LHCN-M2 (cell line): Measurements from ENCODE around the gene HP. TPM values are rescaled to one million over a fixed set of nuclear protein-coding genes. Genes with fewer than 3 reads are reported as not detected.
"Not testable (repeated sequence)": the region's sequence is repeated elsewhere in the genome, so short reads cannot be mapped to it uniquely, and the experiment has no call there.

Source experiments
- DNase-seq: peaks from one replicate; pipeline ENCODE4 v3.0.0-alpha.2; 2012; ENCODE audit warnings: low read depth
- polyA plus RNA-seq: library from polyadenylated mRNA; unstranded; fragments of >200 nt; gene quantifications from one replicate; pipeline ENCODE4 v1.2.1, GENCODE V29; 2012; ENCODE audit warnings: missing spikeins
- total RNA-seq: library from RNA; depleted of rRNA; stranded (reverse); fragments of >200 nt; gene quantifications from 2 replicates; pipeline ENCODE4 v1.2.3, GENCODE V29; 2014; rRNA removed

Gene HP
- not detected in 2 replicates for total RNA-seq
- 0.07 TPM for polyA plus RNA-seq

GRCh38 chr16:72054254-72054847 lies at the start of gene HP:
Gene HP, plus strand, starts transcription at chr16:72054505. Its CDS starts 148 bp downstream, at chr16:72054653.
- DNase-seq, result not testable (repeated sequence)

GRCh38 chr16:72008065-72008423 lies 46.3 kb upstream of the HP start:
- not testable (repeated sequence) for DNase-seq

- peak; percentile 97 for DNase-seq
Measured at GRCh38 chr16:72008424-72009216, 45.7 kb upstream of the HP start, which contains the start of gene DHODH. Gene DHODH, plus strand, starts transcription at chr16:72008744. Its CDS starts 21 bp downstream, at chr16:72008765.

- DNase-seq, result no peak
Measured at GRCh38 chr16:72009779-72010178, 44.5 kb upstream of the HP start.

- DNase-seq, result no peak
Measured at GRCh38 chr16:72012607-72013006, 41.7 kb upstream of the HP start.

GRCh38 chr16:72013389-72013788 lies 40.9 kb upstream of the HP start:
- no peak for DNase-seq

GRCh38 chr16:72013888-72014581 lies 40.3 kb upstream of the HP start:
- no peak for DNase-seq

GRCh38 chr16:72014675-72015074 lies 39.6 kb upstream of the HP start:
- no peak for DNase-seq

- DNase-seq, result no peak
Measured at GRCh38 chr16:72015124-72015523, 39.2 kb upstream of the HP start.

GRCh38 chr16:72018470-72018869 lies 35.8 kb upstream of the HP start:
- no peak for DNase-seq

- DNase-seq, result no peak
Measured at GRCh38 chr16:72021043-72021442, 33.3 kb upstream of the HP start.

- no peak for DNase-seq
Measured at GRCh38 chr16:72022127-72022526, 32.2 kb upstream of the HP start.

- no peak for DNase-seq
Measured at GRCh38 chr16:72023962-72024361, 30.3 kb upstream of the HP start.

GRCh38 chr16:72024862-72025382 lies 29.4 kb upstream of the HP start:
- DNase-seq, result no peak

- DNase-seq, result no peak
Measured at GRCh38 chr16:72025404-72026114, 28.7 kb upstream of the HP start.

GRCh38 chr16:72027669-72028378 lies 26.5 kb upstream of the HP start:
- DNase-seq, result no peak

GRCh38 chr16:72029567-72030271 lies 24.6 kb upstream of the HP start:
- no peak for DNase-seq

GRCh38 chr16:72033437-72033836 lies 20.9 kb upstream of the HP start:
- no peak for DNase-seq

GRCh38 chr16:72036098-72036497 lies 18.2 kb upstream of the HP start:
- no peak for DNase-seq

- DNase-seq, result peak; percentile 96
Measured at GRCh38 chr16:72042157-72042660, 12.1 kb upstream of the HP start.
